HG03045 (cell line): ENCODE results near the gene GLG1.

Source experiments
- ATAC-seq: cut with Tn5 transposase; IDR thresholded peaks from one replicate; pipeline ENCODE4 v1.9.1; 2021; ENCODE audit warnings: mild to moderate bottlenecking, moderate library complexity; ENCODE audit not compliant: unreplicated experiment

GLG1 gene

DNA sequence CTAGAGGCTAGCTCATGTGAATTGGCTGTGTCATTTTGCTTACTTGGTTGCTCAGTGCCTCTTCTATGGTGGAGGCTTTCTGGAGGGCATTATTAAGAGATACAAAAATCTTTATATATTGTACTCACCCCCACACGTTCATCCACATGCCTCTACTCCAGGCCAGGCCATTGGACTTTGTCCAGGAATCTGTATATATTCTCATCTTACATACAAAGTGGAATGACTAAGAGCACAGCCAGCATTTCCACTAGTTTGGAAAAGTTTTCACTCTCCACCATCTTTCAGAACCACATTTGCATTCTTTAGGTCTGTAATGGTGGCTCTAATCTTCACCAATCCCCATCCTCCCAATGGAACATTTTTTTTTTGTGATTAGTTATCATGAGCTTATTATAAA is 4.8 kb upstream of the GLG1 start:
- no peak for ATAC-seq

DNA sequence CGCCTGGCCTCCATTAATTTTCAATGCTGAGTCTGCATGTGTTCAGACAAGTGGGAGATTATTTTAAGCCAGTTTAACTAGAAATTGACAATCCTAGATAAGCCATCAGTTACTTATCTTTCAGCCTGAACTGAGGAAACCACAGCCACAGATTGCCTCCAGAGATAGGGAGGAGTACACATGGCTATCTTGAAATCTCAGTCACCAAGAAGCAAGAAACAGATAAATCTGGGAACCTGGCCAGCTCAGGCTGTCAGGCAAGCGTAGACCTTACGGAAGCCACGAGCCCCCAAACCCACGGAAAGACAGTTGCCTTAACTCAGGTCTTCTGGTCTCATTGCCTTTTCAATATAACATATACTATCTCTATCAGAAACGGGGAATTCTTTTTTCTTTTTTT is 2.0 kb upstream of the GLG1 start:
- no peak for ATAC-seq

DNA sequence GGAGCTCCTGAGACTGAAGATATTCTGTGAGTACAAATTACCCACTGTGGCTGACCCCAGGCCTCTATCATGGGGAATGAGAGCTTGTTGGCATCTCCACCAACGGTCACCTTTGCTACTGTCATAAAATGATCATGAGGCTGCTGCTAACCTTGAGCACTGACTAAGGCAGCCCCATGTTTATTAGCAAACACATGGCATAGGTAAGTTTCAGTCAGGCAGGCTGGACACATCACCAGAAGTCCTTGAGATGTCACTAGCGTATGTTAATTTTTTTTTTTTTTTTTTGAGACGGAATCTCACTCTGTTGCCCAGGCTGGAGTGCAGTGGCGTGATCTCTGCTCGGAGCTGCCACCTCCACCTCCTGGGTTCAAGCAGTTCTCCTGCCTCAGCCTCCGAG is 1.5 kb upstream of the GLG1 start:
- ATAC-seq = no peak

DNA sequence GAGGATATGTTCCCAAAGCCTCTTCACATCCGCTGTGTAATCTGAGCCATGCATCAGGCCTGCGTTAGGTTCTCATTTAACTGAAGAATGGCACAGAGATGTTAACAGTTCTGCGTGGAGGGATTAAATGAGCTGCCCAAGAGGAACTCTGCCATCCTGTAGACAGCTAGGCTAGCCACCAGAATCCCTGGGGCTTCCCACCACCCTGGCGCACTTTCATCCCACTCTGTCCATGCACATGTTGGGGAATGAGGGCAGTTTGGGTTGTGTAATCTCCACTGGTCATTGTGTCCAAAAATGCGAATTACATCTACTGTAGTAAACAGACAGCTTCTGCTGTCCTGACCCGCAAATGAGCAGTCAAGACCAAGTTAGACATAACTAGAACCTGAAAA is 1.0 kb upstream of the GLG1 start:
- ATAC-seq = no peak

DNA sequence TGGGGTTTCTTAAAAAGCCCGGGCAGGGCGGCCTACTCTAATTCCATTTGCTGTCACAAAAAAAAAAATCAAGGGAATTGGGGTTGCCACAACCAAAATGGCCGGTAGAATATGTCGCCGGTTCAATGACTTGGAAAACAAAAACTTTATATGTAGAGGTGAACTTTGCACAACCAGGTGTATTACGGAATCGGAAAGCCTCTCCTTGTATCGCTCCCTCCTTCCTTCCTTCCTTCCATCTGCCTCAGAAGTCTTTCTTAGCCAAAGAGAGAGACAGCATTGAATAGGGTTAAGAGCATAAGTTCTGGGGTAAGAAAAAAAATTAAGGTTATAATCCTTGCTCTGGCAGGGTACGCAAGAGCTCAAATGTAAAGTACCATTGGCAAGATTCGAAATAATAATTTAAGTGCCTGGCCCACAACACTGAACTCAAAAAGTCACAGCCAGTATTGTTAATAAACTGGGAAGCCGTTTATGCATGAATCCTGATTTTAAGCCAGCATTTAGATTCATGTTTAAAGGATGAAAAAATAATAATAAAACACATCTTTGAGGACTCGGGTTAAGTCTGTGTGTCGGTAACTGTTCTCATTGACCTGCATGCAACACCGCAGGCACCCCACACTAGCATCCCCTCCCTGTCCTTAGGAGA is 522 bp upstream of the GLG1 start:
- ATAC-seq = peak; percentile 21

DNA sequence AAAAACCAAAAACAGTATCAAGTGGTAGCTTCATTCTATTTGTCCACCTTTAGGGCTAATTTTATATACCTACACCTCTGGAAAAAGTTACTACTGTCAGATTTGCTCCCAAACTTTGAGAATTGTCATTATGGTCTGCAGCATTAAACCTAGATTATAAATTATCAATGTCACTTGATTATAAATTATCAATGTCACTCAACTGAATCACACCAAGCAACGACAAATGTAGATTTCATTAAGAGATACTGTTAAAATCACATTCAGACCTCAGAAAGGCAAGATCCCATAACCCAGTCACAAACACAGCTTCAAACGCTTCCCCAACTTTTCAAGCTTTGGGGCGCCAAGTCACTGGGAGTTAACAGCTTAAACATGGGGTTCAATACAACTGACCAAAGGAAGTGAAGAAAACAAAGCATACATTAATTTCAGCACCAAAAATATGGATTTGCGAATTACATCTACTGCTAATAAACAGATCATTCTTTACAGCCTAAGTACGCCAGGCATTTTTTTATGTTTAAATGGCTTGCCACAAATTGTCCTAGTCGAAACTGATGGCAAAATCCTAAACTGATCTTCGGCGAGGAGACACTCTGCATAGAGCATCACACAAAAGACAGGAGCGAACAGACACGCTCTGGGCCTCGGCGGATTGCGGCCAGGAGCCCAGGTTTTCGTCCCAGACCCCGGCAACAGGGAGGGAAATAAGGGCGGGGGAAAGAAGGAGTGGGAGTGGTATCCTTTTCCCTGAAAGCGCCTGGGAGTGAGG is 981 bp downstream of the GLG1 start:
- ATAC-seq = no peak

DNA sequence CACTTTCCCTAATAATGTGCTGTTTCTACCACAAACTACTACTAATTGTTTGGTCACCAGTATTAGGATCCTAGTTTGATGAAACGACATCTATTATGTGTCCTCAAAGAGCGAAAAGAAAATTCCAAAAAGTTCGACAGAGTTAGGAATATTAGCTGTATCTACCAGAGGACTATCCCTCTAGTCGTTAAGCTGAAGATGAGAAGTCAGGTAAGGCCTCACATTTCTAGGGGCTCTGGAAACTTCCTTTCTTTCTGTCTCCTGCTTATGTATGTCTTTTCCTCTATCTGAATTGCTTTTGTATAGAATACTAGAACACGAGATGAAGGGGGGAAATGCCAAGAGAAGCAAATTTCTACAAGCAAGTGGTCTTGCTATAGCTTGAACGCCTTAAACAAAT is 1.6 kb downstream of the GLG1 start:
- ATAC-seq = no peak

DNA sequence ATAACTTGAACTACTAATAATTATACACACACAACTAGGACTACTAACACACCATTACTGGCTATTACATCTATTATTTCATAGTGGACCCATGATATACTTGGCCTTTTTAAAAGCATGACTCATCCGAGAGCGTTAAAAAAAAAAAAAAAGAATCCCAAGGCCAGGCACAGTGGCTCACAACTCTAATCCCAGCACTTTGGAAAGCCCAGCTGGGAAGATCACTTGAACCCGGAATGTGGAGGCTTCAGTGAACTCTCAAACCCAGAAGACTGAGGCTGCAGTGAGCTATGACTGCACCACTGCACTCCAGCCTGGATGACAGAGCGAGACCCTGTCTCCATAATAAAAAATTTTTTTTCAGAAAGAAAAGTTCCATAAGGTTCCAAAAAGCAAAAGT is 3.1 kb downstream of the GLG1 start:
- no peak for ATAC-seq

DNA sequence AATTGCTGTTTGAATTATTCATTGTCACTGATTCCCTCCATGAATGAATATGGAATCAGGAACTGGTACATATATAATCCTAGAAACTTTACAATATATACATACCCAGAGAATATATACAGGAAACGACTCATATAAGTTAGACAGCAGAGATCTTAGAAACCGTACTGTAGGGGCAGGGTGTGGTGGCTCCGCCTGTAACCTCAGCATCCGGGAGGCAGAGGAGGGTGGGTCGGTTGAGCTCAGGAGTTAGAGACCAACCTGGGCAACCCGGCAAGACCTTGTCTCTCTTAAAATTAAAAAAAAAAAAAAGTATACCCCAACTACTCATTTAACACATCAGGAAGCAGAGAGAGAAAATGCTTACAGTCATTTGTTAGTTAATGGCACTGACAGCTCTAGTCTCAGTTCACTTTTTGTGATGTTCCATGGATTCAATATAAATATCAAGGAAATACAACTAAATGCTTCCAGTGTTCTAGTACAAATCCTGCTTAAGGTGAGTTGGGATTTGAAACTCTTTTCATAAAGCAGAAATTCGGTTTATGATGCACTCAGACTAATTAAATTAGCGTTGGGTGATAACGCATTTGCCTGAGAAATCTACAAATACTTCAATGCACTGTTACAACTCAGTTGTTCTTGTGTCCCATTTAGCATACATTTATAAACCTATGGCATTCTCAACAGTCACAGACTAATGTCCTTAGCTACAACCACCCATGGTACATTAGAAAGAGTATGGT is 5.6 kb downstream of the GLG1 start:
- no peak for ATAC-seq

DNA sequence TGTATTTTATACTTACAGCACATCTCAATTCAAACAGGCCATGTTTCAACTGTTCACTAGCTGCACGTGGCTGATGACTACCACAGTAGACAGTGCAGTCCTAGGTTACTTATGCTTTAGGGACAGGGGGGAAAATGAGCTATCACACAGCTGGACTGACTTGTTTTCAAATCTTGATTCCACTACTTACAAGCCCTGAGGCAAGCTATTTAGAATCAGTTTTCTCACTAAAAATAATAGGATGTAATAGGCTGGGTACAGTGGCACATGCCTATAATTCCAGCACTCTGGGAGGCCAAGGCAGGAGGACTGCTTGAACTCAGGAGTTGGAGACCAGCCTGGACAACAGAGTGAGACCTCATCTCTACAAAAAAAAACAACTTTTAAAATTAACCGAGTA is 10.3 kb downstream of the GLG1 start:
- ATAC-seq = no peak

DNA sequence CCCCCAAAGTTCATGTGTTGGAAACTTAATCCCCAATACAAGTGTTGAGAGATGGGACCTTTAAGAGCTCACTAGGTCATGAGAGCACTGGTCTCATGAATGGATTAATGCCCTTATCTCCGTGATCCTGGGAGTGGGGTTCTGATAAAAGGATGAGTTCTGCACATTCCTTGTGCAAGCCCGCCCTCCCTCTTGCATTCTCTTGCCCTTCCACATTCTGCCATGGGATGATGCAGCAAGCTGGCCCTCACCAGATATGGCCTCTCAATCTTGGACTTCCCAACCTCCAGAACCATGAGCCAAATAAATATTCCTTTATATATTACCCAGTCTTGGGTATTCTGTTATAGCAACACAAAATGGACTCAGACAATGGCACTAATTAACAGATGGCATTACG is 14.1 kb downstream of the GLG1 start:
- no peak for ATAC-seq

DNA sequence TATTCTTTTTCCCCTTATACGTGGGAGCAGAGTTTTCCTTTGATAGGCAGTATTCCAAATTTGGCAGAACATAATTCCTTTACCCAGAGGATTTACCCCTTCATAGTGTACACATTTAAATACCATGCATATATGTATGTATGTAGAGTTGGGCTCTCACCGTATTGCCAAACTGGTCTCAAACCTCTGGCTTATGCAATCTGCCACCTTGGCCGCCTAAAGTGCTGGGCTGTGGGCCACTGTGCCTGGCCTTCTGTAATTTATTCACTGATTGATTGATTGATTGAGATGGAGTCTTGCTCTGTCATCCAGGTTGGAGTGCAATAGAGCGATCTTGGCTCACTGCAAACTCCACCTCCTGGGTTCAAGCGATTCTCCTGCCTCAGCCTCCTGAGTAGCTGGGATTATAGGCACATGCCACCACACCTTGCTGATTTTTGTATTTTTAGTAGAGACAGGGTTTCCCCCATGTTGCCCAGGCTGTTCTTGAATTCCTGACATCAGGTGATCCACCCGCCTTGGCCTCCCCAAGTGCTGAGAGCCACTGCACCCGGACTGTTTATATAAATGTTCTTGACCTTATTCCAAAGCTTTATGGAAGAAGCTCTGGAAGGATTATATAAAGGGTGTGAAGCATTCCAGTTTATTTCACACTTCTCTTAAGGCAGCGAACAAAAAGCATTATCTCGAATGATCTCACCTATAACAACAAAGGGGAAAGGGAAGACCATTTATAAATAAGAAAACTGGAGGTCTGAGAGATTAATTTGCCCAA is 14.9 kb downstream of the GLG1 start:
- no peak for ATAC-seq

DNA sequence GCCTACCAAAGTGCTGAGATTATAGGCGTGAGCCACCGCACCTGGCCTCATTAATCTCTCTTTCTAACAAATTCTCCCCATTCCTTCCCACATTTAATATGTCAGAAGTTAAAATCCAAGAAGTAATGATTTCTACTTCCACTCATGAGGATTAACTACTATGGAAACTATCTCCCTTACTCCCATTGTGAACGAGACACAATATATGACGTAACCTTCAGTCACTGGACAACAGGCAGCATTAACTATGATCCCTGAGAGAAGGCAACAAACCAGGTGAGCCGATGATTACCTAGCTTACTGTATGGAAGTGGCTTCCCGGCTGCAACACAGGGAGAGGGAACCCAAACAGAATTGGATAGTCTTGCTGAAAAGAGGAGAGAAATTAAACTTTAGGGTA is 20.0 kb downstream of the GLG1 start:
- no peak for ATAC-seq

DNA sequence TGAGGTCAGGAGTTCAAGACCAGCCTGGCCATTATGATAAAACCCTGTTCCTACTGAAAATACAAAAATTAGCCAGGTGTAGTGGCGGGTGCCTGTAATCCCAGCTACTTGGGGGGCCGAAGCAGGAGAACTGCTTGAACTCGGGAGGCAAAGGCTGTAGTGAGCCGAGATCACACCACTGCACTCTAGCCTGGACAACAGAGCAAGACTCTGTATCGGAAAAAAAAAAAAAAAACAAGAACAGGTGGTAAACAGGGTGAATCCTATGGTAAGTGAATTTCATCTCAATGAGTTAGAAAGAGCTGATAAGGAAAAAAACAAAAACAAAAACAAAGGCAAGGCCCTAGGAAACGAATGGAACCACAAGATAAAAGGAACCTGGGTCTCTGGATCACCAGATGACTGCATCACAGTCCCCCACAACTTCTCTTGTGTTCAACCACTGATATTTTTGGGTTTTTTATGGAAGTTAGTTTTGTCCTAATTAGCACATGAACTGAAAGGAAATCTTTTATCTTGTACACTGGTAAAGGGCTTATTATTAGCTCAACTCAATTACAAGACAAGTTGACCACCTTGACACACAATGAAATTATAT is 21.0 kb downstream of the GLG1 start:
- no peak for ATAC-seq

DNA sequence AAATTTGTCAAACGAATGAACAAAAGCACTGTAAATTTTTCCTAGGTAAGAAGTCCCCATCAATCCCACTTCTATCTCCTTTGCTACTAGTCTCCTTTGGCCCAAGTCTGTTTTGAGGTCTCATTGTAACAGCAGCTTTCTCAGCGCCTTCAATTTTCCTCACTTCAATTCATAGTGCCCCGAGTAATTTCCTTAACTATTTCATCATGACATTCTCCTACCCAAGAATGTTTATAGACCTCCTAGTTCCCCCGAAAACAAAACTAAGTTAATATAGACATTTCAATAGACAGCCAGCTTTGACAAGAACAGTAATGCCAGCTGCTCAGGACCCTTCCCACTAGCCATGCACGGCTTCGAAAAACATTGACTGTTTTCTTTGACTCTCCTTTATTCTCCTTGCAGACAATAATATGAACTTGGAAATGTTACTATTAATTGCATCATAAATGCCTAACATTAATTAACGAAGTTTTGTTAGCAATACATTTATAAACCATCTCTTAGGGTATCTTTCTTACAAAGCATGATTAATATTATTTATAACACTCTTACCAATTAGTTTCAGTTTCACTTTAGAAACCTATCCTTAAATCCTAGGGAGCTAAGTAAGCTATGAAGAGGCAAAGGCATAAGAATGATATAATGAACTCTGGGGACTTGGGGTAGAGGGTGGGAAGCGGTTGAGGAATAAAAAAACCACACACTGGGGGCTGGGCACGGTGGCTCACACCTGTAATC is 22.8 kb downstream of the GLG1 start:
- no peak for ATAC-seq

DNA sequence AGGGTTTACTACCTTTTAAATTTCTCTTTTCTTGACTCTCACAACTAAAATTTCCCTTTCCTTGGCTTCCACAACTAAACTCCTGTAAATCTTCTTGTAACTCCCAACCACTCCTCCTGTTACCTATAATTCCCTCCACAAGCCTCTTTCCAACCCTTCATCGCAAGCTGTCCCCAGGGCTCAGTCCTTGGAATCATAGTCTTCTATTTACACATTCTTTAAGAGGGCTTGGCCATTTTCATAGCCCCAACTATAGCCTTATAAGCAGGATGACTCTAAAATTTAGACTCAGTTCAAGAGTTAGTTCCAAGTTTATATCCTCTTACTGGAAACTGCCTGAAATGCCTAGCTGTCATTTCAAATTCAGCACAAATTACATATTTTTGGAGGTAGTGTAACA is 23.9 kb downstream of the GLG1 start:
- ATAC-seq = no peak

DNA sequence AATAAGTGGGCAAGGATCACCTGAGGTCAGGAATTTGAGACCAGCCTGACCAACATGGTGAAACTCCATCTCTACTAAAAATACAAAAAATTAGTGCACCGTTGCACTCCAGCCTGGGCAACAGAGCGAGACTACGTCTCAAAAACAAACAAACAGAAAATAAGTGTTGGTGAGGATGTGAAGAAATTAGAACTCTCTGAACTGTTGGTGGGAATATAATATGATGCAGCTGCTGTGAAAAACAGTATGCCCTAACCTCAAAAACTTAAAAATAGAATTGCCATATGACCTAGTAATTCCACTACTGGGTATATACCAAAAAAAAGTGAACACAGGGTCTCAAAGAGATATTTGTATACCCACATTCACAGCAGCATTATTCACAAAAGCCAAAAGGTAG is 26.1 kb downstream of the GLG1 start:
- ATAC-seq = no peak

DNA sequence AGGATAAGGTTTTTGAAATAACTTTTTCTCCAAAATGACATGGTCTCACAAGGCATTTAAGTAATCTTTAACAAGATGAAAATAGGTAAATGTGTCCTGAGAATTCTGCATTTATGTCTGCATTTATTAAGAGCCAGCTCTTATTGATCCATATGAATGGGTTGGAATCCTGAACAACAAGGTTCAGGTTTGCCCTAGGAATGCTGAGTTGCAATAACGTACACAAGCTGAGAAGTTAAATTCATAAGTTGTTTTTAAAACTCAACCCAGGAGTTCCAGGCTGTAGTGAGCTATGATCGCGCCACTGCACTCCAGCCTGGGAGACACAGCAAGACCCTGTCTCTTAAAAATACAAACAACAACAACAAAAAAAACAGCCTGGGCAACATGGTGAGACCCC is 28.1 kb downstream of the GLG1 start:
- no peak for ATAC-seq

DNA sequence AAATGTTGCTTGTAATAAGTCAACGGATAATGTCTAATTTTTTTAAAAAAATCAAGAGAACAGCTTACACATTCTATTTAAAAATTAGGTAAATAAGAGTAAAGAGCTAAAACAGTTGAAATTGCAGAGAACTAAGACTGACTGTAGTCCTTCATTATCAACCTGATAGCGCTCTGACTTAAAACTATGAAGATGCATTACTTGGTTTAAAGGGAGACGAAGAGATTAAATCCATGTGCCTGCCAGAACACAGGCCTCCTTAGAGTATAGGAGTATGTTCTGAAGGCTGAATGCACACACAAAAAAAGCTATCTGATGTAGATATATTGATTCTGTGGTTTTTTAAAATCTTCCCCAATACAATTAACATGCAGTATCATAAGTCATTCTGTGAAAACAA is 28.5 kb downstream of the GLG1 start:
- no peak for ATAC-seq

DNA sequence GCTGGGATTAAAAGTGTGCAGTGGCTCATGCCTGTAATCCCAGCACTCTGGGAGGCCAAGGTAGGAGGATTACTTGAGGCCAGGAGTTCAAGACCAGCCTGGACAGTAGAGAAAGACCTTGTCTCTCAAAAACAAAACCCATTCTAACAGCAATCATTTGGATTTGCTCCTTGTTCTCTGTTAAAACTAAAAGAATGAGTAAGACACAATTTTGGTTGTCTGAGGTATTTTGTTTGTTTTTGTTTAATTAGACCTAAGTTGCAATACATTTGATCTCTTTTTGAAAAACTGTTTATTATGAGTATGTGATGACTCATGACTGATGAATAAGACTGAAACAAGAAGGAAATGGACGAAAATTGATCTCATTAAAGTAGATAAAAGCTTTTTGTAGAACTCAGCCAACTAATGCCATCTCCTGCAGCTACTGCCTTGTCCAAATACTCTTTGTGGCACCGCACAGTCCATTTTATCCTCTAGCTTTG is 29.0 kb downstream of the GLG1 start:
- no peak for ATAC-seq
